Renal cortical epithelial cell (primary cell): ENCODE results near the gene KRTAP10-8. TPM values are rescaled to one million over a fixed set of nuclear protein-coding genes. Genes with fewer than 3 reads are reported as not detected.
"Not testable (repeated sequence)": the region's sequence is repeated elsewhere in the genome, so short reads cannot be mapped to it uniquely, and the experiment has no call there.

Experiments used
- DNase-seq: peaks from one replicate; pipeline ENCODE4 v3.0.0-alpha.2; 2011; ENCODE audit warnings: low read depth
- total RNA-seq: library from RNA; depleted of rRNA; stranded (reverse); fragments of >200 nt; gene quantifications from 2 replicates; pipeline ENCODE4 v1.2.3, GENCODE V29; 2014

KRTAP10-8 gene
- total RNA-seq, 1 donor from 2014 or later: not detected

GRCh38 chr21:44599264-44600029 is 12.4 kb upstream of the KRTAP10-8 start:
- DNase-seq: no peak

- DNase-seq: not testable (repeated sequence)
Measured at GRCh38 chr21:44600118-44600978, 11.5 kb upstream of the KRTAP10-8 start, which contains the start of gene KRTAP10-7. KRTAP10-7 (plus strand) TSS chr21:44600597; CDS start chr21:44600622, 25 bp downstream.

- DNase-seq: not testable (repeated sequence)
Measured at GRCh38 chr21:44601091-44601490, 10.8 kb upstream of the KRTAP10-8 start.

GRCh38 chr21:44601596-44602462 is 10.1 kb upstream of the KRTAP10-8 start:
- DNase-seq: no peak

GRCh38 chr21:44602463-44602850 is 9.4 kb upstream of the KRTAP10-8 start:
- DNase-seq: no peak

- no peak for DNase-seq
Measured at GRCh38 chr21:44603109-44603875, 8.6 kb upstream of the KRTAP10-8 start.

GRCh38 chr21:44603911-44604310 is 8.0 kb upstream of the KRTAP10-8 start:
- DNase-seq: no peak

- no peak for DNase-seq
Measured at GRCh38 chr21:44606495-44606894, 5.4 kb upstream of the KRTAP10-8 start.

- no peak for DNase-seq
Measured at GRCh38 chr21:44609193-44609592, 2.7 kb upstream of the KRTAP10-8 start.

GRCh38 chr21:44610157-44610843 is 1.6 kb upstream of the KRTAP10-8 start:
- DNase-seq: not testable (repeated sequence)

- no peak for DNase-seq
Measured at GRCh38 chr21:44611551-44611950, 328 bp upstream of the KRTAP10-8 start.

- no peak for DNase-seq
Measured at GRCh38 chr21:44612669-44613229, 870 bp downstream of the KRTAP10-8 start.

GRCh38 chr21:44613386-44614155 is 1.7 kb downstream of the KRTAP10-8 start:
- DNase-seq: no peak

- no peak for DNase-seq
Measured at GRCh38 chr21:44614161-44614631, 2.3 kb downstream of the KRTAP10-8 start.

GRCh38 chr21:44614961-44615391 is 3.1 kb downstream of the KRTAP10-8 start:
- DNase-seq: no peak

- no peak for DNase-seq
Measured at GRCh38 chr21:44615466-44615865, 3.6 kb downstream of the KRTAP10-8 start.

- no peak for DNase-seq
Measured at GRCh38 chr21:44615911-44616590, 4.2 kb downstream of the KRTAP10-8 start.

GRCh38 chr21:44616591-44616926 is 4.7 kb downstream of the KRTAP10-8 start:
- DNase-seq: no peak

GRCh38 chr21:44617071-44617501 is 5.2 kb downstream of the KRTAP10-8 start:
- DNase-seq: no peak
